B cell (primary cell): ENCODE results near the gene TMEM119. TPM values are rescaled to one million over a fixed set of nuclear protein-coding genes. Genes with fewer than 3 reads are reported as not detected.
A peak's percentile ranks its signal among the peaks of the same experiment; 100 is the strongest.

ENCODE experiments used
- ATAC-seq: fragments of 200-7000 bp; cut with Tn5 transposase; one replicate; pipeline ENCODE4 v1.10.0; 2021; ENCODE audit warnings: low read depth, mild to moderate bottlenecking, moderate number of reproducible peaks, moderate library complexity
- CTCF ChIA-PET: fragments of 350-600 bp; sonication (Branson Sonifier 250); formaldehyde crosslinking; loops from one replicate; lab custom pipeline; 2021; ENCODE audit warnings: antibody characterized with exemption, inconsistent platforms; lab: Charles Lee
- POLR2A ChIA-PET: fragments of 350-600 bp; sonication (Branson Sonifier 250); formaldehyde crosslinking; loops from one replicate; lab custom pipeline; 2021; ENCODE audit warnings: antibody characterized with exemption; lab: Charles Lee
- DNase-seq: peaks from one replicate; pipeline ENCODE4 v3.0.0; 2013
- H2AFZ ChIP-seq: 2 replicates; pipeline ENCODE4 v1.6.1; 2012; ENCODE audit warnings: mild to moderate bottlenecking, low read depth, low read length; ENCODE audit not compliant: insufficient read depth, poor library complexity, severe bottlenecking
- H3K27ac ChIP-seq, 2 donors: 1 replicate in 1 of 2; 2 replicates in 1 of 2; pipeline ENCODE4 v1.5.1; 2012 to 2013; ENCODE audit warnings: low read length in 2 of 2, mild to moderate bottlenecking in 2 of 2, moderate library complexity in 1 of 2
- H3K27me3 ChIP-seq, 4 experiments: fragments of 200-600 bp in 1 of 4; sonication (generic) in 1 of 4; replicated peaks in 1 of 4; 1 replicate in 2 of 4; 2 replicates in 2 of 4; pipeline versions ENCODE4 v1.6.1 to v1.7.0; 2013 to 2016; ENCODE audit warnings: low read length in 3 of 4, mild to moderate bottlenecking in 2 of 4, mixed read lengths in 1 of 4, moderate library complexity in 1 of 4; ENCODE audit not compliant: insufficient read depth in 4 of 4, control insufficient read depth in 3 of 4; ENCODE audit errors: control extremely low read depth in 1 of 4
- H3K36me3 ChIP-seq, 2 experiments: replicated peaks in 1 of 2; 1 replicate in 1 of 2; 2 replicates in 1 of 2; pipeline versions ENCODE4 v1.6.1 to v1.7.1; 2013; ENCODE audit warnings: low read length in 1 of 2; ENCODE audit not compliant: insufficient read depth in 2 of 2, control insufficient read depth in 1 of 2; ENCODE audit errors: control extremely low read depth in 1 of 2, extremely low read depth in 1 of 2
- H3K4me1 ChIP-seq, 2 donors: fragments of 200-600 bp in 1 of 2; sonication (generic) in 1 of 2; 1 replicate in 1 of 2; 2 replicates in 1 of 2; pipeline versions ENCODE4 v1.5.1 to v1.6.1; 2013 to 2017; ENCODE audit warnings: low read length in 2 of 2; ENCODE audit not compliant: control insufficient read depth in 2 of 2, insufficient read depth in 2 of 2
- H3K4me2 ChIP-seq: replicated peaks from 2 replicates; pipeline ENCODE3; 2012; ENCODE audit warnings: mild to moderate bottlenecking, low read depth, low read length; ENCODE audit not compliant: poor library complexity, severe bottlenecking
- H3K4me3 ChIP-seq, 5 experiments: fragments of 200-600 bp in 1 of 5; sonication (generic) in 1 of 5; 1 replicate in 3 of 5; 2 replicates in 2 of 5; pipeline versions ENCODE4 v1.5.1 to v1.7.0; 2011 to 2016; ENCODE audit warnings: low read length in 4 of 5, mild to moderate bottlenecking in 4 of 5, low read depth in 2 of 5, control low read depth in 1 of 5, moderate library complexity in 1 of 5; ENCODE audit not compliant: insufficient read depth in 1 of 5; ENCODE audit errors: control extremely low read depth in 1 of 5, extremely low read depth in 1 of 5
- H3K79me2 ChIP-seq: fragments of 200-600 bp; sonication (generic); one replicate; pipeline ENCODE4 v1.6.0; 2016; ENCODE audit warnings: low read length; ENCODE audit not compliant: control insufficient read depth, insufficient read depth
- H3K9ac ChIP-seq: fragments of 200-600 bp; sonication (generic); 2 replicates; pipeline ENCODE4 v1.6.1; 2017; ENCODE audit warnings: mild to moderate bottlenecking, low read length, moderate library complexity
- H3K9me3 ChIP-seq, 3 donors: one replicate each; pipeline versions ENCODE4 v1.6.1 to v1.7.1; 2013; ENCODE audit warnings: low read length in 2 of 3; ENCODE audit not compliant: control insufficient read depth in 2 of 3, insufficient read depth in 1 of 3; ENCODE audit errors: control extremely low read depth in 1 of 3
- H4K20me1 ChIP-seq: 2 replicates; pipeline ENCODE4 v1.6.0; 2012; ENCODE audit warnings: mild to moderate bottlenecking, low read length; ENCODE audit not compliant: insufficient read depth, control insufficient read depth, poor library complexity, severe bottlenecking
- H3K27ac Mint-ChIP-seq: one replicate; pipeline ENCODE4 v1.8.0; 2021; ENCODE audit warnings: mixed read lengths
- H3K27me3 Mint-ChIP-seq: one replicate; pipeline ENCODE4 v1.8.0; 2021; ENCODE audit warnings: mixed read lengths
- H3K4me1 Mint-ChIP-seq: one replicate; pipeline ENCODE4 v1.8.0; 2021; ENCODE audit warnings: mixed read lengths
- H3K4me3 Mint-ChIP-seq: one replicate; pipeline ENCODE4 v1.8.0; 2021; ENCODE audit warnings: mixed read lengths
- H3K9me3 Mint-ChIP-seq: one replicate; pipeline ENCODE4 v1.8.0; 2022; ENCODE audit warnings: mixed read lengths; ENCODE audit not compliant: insufficient read depth
- CTCF ChIP-seq: fragments of 200-600 bp; IDR thresholded peaks from one replicate; pipeline ENCODE4 v1.8.0; 2022; ENCODE audit warnings: antibody characterized with exemption, mild to moderate bottlenecking
- EZH2 ChIP-seq: IDR thresholded peaks from 2 replicates; pipeline ENCODE4 v1.6.1; 2012; ENCODE audit warnings: borderline replicate concordance, low read depth, mild to moderate bottlenecking, moderate library complexity, low read length; ENCODE audit not compliant: insufficient read depth, poor library complexity, severe bottlenecking
- WGBS: methylation state at CpG from one replicate; pipeline ENCODE4 v1.1.5; 2013; ENCODE audit warnings: missing lambda C conversion rate; ENCODE audit not compliant: insufficient coverage; 5-methylcytosine and 5-hydroxymethylcytosine counted together
- intact Hi-C: fragments of 100-400 bp; cut with micrococcal nuclease; formaldehyde crosslinking; loops from one replicate; pipeline ENCODE4 v1.10.0; 2022
- polyA plus RNA-seq: library from polyadenylated mRNA; depleted of rRNA; stranded (reverse); fragments of >200 nt; gene quantifications from 2 replicates; pipeline ENCODE4 v1.2.3, GENCODE V29; 2012
- total RNA-seq, 2 donors: library from RNA; stranded (reverse); fragments of 120-200 nt in 1 of 2; gene quantifications; 1 replicate in 1 of 2; 2 replicates in 1 of 2; pipeline versions ENCODE4 v1.2.3 to v1.2.4, GENCODE V29; 2013 to 2022

Gene TMEM119
- total and polyA plus RNA-seq, 2 donors (not counting 1 experiment from before 2014, with no cell fraction given) = 0.25 TPM; not detected in 1

- H3K9me3 ChIP-seq = peaks cover 0 to 8% (median 4%) of the 10 kb centered on the region in 3 donors
- peaks cover 0 to 15% of the 10 kb centered on the region in 2 experiments for H3K36me3 ChIP-seq
- Mint-ChIP-seq H3K27me3 (no peaks in the 10 kb centered on the region), H3K27ac (peak overlapping the region; percentile 100), H3K4me3 (peak overlapping the region; percentile 99), H3K4me1 (peaks cover 90% of the 10 kb centered on the region), H3K9me3 (no peaks in the 10 kb centered on the region)
- H3K4me1 ChIP-seq = peaks cover 80 to 88% of the 10 kb centered on the region in 2 donors
- POLR2A ChIA-PET = interaction anchor here (0.5 to 14.8 kb wide), 11 partner anchors 8 to 95 kb away, joined by 3 to 133 read pairs (median 8); partner anchors contain the start of genes ISCU and SART3
- peaks cover 45% of the 10 kb centered on the region for H3K79me2 ChIP-seq
- WGBS = 0% methylated on average over 9 of the region's 15 CpGs
- intact Hi-C loops = loop anchor here (1.0 to 10.0 kb wide), 5 partner anchors 29 to 521 kb away; partner anchors contain the start of genes ALKBH2, SSH1 and UNG
- peak overlapping the region; percentile 92 to 95 for H3K27ac ChIP-seq
- H3K4me3 ChIP-seq = peak overlapping the region; percentile 62 to 87 (median 78)
- H3K4me2 ChIP-seq = peak overlapping the region; percentile 84
- CTCF ChIA-PET = interaction anchor here (0.6 to 17.3 kb wide), 8 partner anchors 13 to 457 kb away, joined by 3 to 431 read pairs (median 36); partner anchors contain the start of genes ISCU and SART3
- no peak overlapping the region for H2AFZ ChIP-seq
- TF ChIP-seq CTCF (no peak), EZH2 (no peak)
- DNase-seq (peak; percentile 92), ATAC-seq (peak; percentile 42)
- H4K20me1 ChIP-seq = peaks cover 10% of the 10 kb centered on the region
- H3K27me3 ChIP-seq = no peaks in the 10 kb centered on the region
- peak overlapping the region; percentile 81 for H3K9ac ChIP-seq
Measured at GRCh38 chr12:108635201-108635996, 37.5 kb upstream of the TMEM119 start.
